GM21447 (cell line): ENCODE measurements around the gene SCARF2.
"Not testable (repeated sequence)": the region's sequence is repeated elsewhere in the genome, so short reads cannot be mapped to it uniquely, and the experiment has no call there.

Experiments
- ATAC-seq: cut with Tn5 transposase; IDR thresholded peaks from one replicate; pipeline ENCODE4 v1.9.1; 2021; ENCODE audit not compliant: unreplicated experiment

The SCARF2 gene

GRCh38 chr22:20396639-20397038 lies 41.0 kb downstream of the SCARF2 start:
- no peak for ATAC-seq

- no peak for ATAC-seq
Measured at GRCh38 chr22:20395907-20396287, 41.7 kb downstream of the SCARF2 start.

GRCh38 chr22:20395181-20395906 lies 42.3 kb downstream of the SCARF2 start:
- no peak for ATAC-seq

GRCh38 chr22:20393705-20394476 lies 43.7 kb downstream of the SCARF2 start, which contains the start of gene ZNF74:
TSS of gene ZNF74 (plus strand) at chr22:20394151. CDS start at chr22:20394629, 478 bp downstream.
- peak; percentile 76 for ATAC-seq

- ATAC-seq: no peak
Measured at GRCh38 chr22:20392983-20393704, 44.5 kb downstream of the SCARF2 start.

- ATAC-seq: not testable (repeated sequence)
Measured at GRCh38 chr22:20392365-20392881, 45.2 kb downstream of the SCARF2 start.

- no peak for ATAC-seq
Measured at GRCh38 chr22:20391222-20391621, 46.4 kb downstream of the SCARF2 start.

- no peak for ATAC-seq
Measured at GRCh38 chr22:20390394-20390907, 47.2 kb downstream of the SCARF2 start.

GRCh38 chr22:20389288-20389687 lies 48.3 kb downstream of the SCARF2 start:
- no peak for ATAC-seq

GRCh38 chr22:20388200-20388599 lies 49.4 kb downstream of the SCARF2 start:
- no peak for ATAC-seq

- no peak for ATAC-seq
Measured at GRCh38 chr22:20386972-20387371, 50.7 kb downstream of the SCARF2 start.

- ATAC-seq: no peak
Measured at GRCh38 chr22:20386336-20386735, 51.3 kb downstream of the SCARF2 start.

- ATAC-seq: no peak
Measured at GRCh38 chr22:20384865-20385264, 52.8 kb downstream of the SCARF2 start.

- ATAC-seq: no peak
Measured at GRCh38 chr22:20384171-20384570, 53.5 kb downstream of the SCARF2 start.

- ATAC-seq: no peak
Measured at GRCh38 chr22:20383538-20383937, 54.1 kb downstream of the SCARF2 start.

GRCh38 chr22:20380486-20380885 lies 57.1 kb downstream of the SCARF2 start:
- no peak for ATAC-seq

GRCh38 chr22:20378684-20379083 lies 58.9 kb downstream of the SCARF2 start:
- ATAC-seq: not testable (repeated sequence)

- no peak for ATAC-seq
Measured at GRCh38 chr22:20378110-20378509, 59.5 kb downstream of the SCARF2 start.

GRCh38 chr22:20376983-20377382 lies 60.6 kb downstream of the SCARF2 start:
- ATAC-seq: not testable (repeated sequence)

- ATAC-seq: not testable (repeated sequence)
Measured at GRCh38 chr22:20376281-20376680, 61.3 kb downstream of the SCARF2 start.
